ENCODE results near the gene MINDY1.

MINDY1 gene

GRCh38 chr1:150963321-150964163 lies 43.2 kb downstream of the MINDY1 start:
- Histone ChIP-seq H3K4me3 (ENCODE audit: extremely low read depth, insufficient read depth, low read length, poor library complexity, severe bottlenecking) (no peak overlapping the region), H3K9me3 (ENCODE audit: control insufficient read depth, low read length) (no peaks in the 10 kb centered on the region), H3K4me1 (ENCODE audit: control insufficient read depth, insufficient read depth, low read length, poor library complexity, severe bottlenecking) (no peaks in the 10 kb centered on the region), H3K36me3 (ENCODE audit: control insufficient read depth, insufficient read depth, low read length) (peaks cover 94% of the 10 kb centered on the region), H3K27ac (ENCODE audit: low read depth, low read length, severe bottlenecking) (no peak overlapping the region)
- WGBS, 2 experiments (ENCODE audit: insufficient coverage in 2 of 2): 95% methylated on average over 7 to 8 of the region's 10 CpGs

DNA sequence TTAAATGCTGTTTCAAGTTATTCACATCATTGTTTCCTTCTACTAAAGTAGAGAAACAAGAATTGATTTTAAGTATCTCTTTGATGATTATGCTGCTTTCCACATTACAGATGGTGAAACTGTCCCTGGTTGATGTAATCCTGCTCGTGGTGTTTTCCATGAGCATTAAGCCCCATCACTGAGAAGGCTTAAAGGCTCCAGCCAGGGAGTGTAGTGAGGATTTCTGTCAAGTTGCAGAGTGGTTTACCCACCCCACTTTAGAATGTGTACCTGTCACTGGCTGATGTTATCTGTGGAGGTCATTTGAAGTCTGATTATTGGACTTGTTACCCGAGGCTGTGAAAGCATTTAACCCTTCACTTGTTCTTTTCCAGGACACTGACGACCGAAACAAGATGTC lies 44.9 kb downstream of the MINDY1 start:
- peaks cover 87% of the 10 kb centered on the region for H3K36me3 ChIP-seq (ENCODE audit: control insufficient read depth, insufficient read depth, low read length)
- no peak overlapping the region for H3K27ac ChIP-seq (ENCODE audit: low read depth, low read length, severe bottlenecking)
- no peaks in the 10 kb centered on the region for H3K9me3 ChIP-seq (ENCODE audit: control insufficient read depth, low read length)
- H3K4me3 ChIP-seq (ENCODE audit: extremely low read depth, insufficient read depth, low read length, poor library complexity, severe bottlenecking): no peak overlapping the region
- H3K4me1 ChIP-seq (ENCODE audit: control insufficient read depth, insufficient read depth, low read length, poor library complexity, severe bottlenecking): no peaks in the 10 kb centered on the region
- whole genome bisulfite sequencing, 2 experiments (ENCODE audit: insufficient coverage in 2 of 2): 91 to 100% methylated on average over 3 of the region's 4 CpGs

GRCh38 chr1:150960646-150961045 lies 46.1 kb downstream of the MINDY1 start:
- Histone ChIP-seq H3K36me3 (ENCODE audit: control insufficient read depth, insufficient read depth, low read length) (peaks cover 84% of the 10 kb centered on the region), H3K4me3 (ENCODE audit: extremely low read depth, insufficient read depth, low read length, poor library complexity, severe bottlenecking) (no peak overlapping the region), H3K9me3 (ENCODE audit: control insufficient read depth, low read length) (no peaks in the 10 kb centered on the region), H3K27ac (ENCODE audit: low read depth, low read length, severe bottlenecking) (no peak overlapping the region), H3K4me1 (ENCODE audit: control insufficient read depth, insufficient read depth, low read length, poor library complexity, severe bottlenecking) (no peaks in the 10 kb centered on the region)
- 97% methylated on average over 6 of the region's 7 CpGs for WGBS, 2 experiments (ENCODE audit: insufficient coverage in 2 of 2)

DNA sequence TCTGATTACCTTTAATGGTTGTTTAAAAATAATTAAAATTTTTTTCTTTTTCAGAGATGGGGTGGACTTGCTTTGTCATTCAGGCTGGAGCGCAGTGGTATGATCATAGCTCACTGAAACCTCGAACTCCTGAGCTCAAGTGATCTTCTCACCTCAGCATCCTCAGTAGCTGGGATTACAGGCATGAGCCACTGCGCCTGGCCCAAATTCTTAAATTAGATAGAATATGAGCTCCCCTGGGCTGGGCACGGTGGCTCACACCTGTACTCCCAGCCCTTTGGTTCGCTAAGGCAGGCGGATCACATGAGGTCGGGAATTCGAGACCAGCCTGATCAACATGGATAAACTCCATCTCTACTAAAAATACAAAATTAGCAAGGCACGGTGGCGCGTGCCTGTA lies 49.0 kb downstream of the MINDY1 start:
- H3K27ac ChIP-seq (ENCODE audit: low read depth, low read length, severe bottlenecking): no peak overlapping the region
- no peak overlapping the region for H3K4me3 ChIP-seq (ENCODE audit: extremely low read depth, insufficient read depth, low read length, poor library complexity, severe bottlenecking)
- H3K36me3 ChIP-seq (ENCODE audit: control insufficient read depth, insufficient read depth, low read length): peaks cover 78% of the 10 kb centered on the region
- no peaks in the 10 kb centered on the region for H3K9me3 ChIP-seq (ENCODE audit: control insufficient read depth, low read length)
- WGBS, 2 experiments (ENCODE audit: insufficient coverage in 2 of 2): 92 to 98% methylated on average over 8 to 11 of the region's 11 CpGs
- no peaks in the 10 kb centered on the region for H3K4me1 ChIP-seq (ENCODE audit: control insufficient read depth, insufficient read depth, low read length, poor library complexity, severe bottlenecking)

- H3K36me3 ChIP-seq (ENCODE audit: control insufficient read depth, insufficient read depth, low read length): peaks cover 78% of the 10 kb centered on the region
- no peaks in the 10 kb centered on the region for H3K4me1 ChIP-seq (ENCODE audit: control insufficient read depth, insufficient read depth, low read length, poor library complexity, severe bottlenecking)
- no peak overlapping the region for H3K4me3 ChIP-seq (ENCODE audit: extremely low read depth, insufficient read depth, low read length, poor library complexity, severe bottlenecking)
- no peaks in the 10 kb centered on the region for H3K9me3 ChIP-seq (ENCODE audit: control insufficient read depth, low read length)
- no peak overlapping the region for H3K27ac ChIP-seq (ENCODE audit: low read depth, low read length, severe bottlenecking)
These were observed 51.4 kb downstream of the MINDY1 start for GRCh38 chr1:150955280-150955679.

GRCh38 chr1:150954708-150955107 lies 52.0 kb downstream of the MINDY1 start:
- H3K27ac ChIP-seq (ENCODE audit: low read depth, low read length, severe bottlenecking): no peak overlapping the region
- no peak overlapping the region for H3K4me3 ChIP-seq (ENCODE audit: extremely low read depth, insufficient read depth, low read length, poor library complexity, severe bottlenecking)
- no peaks in the 10 kb centered on the region for H3K9me3 ChIP-seq (ENCODE audit: control insufficient read depth, low read length)
- no peaks in the 10 kb centered on the region for H3K4me1 ChIP-seq (ENCODE audit: control insufficient read depth, insufficient read depth, low read length, poor library complexity, severe bottlenecking)
- peaks cover 78% of the 10 kb centered on the region for H3K36me3 ChIP-seq (ENCODE audit: control insufficient read depth, insufficient read depth, low read length)
- WGBS, 2 experiments (ENCODE audit: insufficient coverage in 2 of 2): 100% methylated on average over 1 to 2 of the region's 3 CpGs

All from mesodermal cell (in vitro differentiated cells).